ENCODE results near the gene CASP12. TPM values are rescaled to one million over a fixed set of nuclear protein-coding genes. Genes with fewer than 3 reads are reported as not detected.

The CASP12 gene
- total RNA-seq, 1 donor from 2014 or later: 2.2 TPM

GRCh38 chr11:104891135-104891534, 7.1 kb downstream of the CASP12 start:
- no peak for DNase-seq

- DNase-seq: no peak
These were observed 14.9 kb downstream of the CASP12 start for GRCh38 chr11:104883342-104883741.

- no peak for DNase-seq
These were observed 17.0 kb downstream of the CASP12 start for GRCh38 chr11:104881117-104881794.

- DNase-seq: no peak
These were observed 18.6 kb downstream of the CASP12 start for GRCh38 chr11:104879514-104880190.

GRCh38 chr11:104876861-104877431, 21.3 kb downstream of the CASP12 start:
- peak; percentile 2 for DNase-seq

- no peak for DNase-seq
These were observed 21.9 kb downstream of the CASP12 start for GRCh38 chr11:104876324-104876723.

- no peak for DNase-seq
These were observed 25.0 kb downstream of the CASP12 start for GRCh38 chr11:104873252-104873651.

GRCh38 chr11:104872393-104872792, 25.9 kb downstream of the CASP12 start:
- DNase-seq: no peak

- no peak for DNase-seq
These were observed 27.4 kb downstream of the CASP12 start for GRCh38 chr11:104870910-104871309.

- no peak for DNase-seq
These were observed 31.4 kb downstream of the CASP12 start for GRCh38 chr11:104866815-104867214.

GRCh38 chr11:104858882-104859775, 39.1 kb downstream of the CASP12 start:
- no peak for DNase-seq

- no peak for DNase-seq
These were observed 41.7 kb downstream of the CASP12 start for GRCh38 chr11:104856607-104857006.

GRCh38 chr11:104855965-104856364, 42.3 kb downstream of the CASP12 start:
- DNase-seq: no peak

GRCh38 chr11:104853276-104853675, 45.0 kb downstream of the CASP12 start:
- no peak for DNase-seq

GRCh38 chr11:104852811-104853210, 45.4 kb downstream of the CASP12 start:
- DNase-seq: no peak

GRCh38 chr11:104846216-104846615, 52.0 kb downstream of the CASP12 start:
- no peak for DNase-seq

GRCh38 chr11:104844451-104844850, 53.8 kb downstream of the CASP12 start:
- DNase-seq: no peak

- DNase-seq: no peak
These were observed 55.0 kb downstream of the CASP12 start for GRCh38 chr11:104843150-104843836.

GRCh38 chr11:104841973-104842525, 56.2 kb downstream of the CASP12 start:
- DNase-seq: no peak

- no peak for DNase-seq
These were observed 57.1 kb downstream of the CASP12 start for GRCh38 chr11:104841185-104841584.

- DNase-seq: no peak
These were observed 60.2 kb downstream of the CASP12 start for GRCh38 chr11:104837969-104838639.
